Sigmoid colon (tissue), 7 donors: ENCODE measurements around the gene CCDC80. TPM values are rescaled to one million over a fixed set of nuclear protein-coding genes. Genes with fewer than 3 reads are reported as not detected.

Experiments used
- DNase-seq: peaks from one replicate; pipeline ENCODE4 v3.0.0-alpha.2; 2019
- H3K27ac ChIP-seq, 4 donors: fragments of 200-600 bp; sonication (generic); one replicate each; pipeline ENCODE4 v1.5.1; 2016 to 2019; ENCODE audit warnings: mild to moderate bottlenecking in 1 of 4
- H3K27me3 ChIP-seq, 3 donors: fragments of 200-600 bp; sonication (generic); one replicate each; pipeline ENCODE4 v1.5.1; 2019; ENCODE audit warnings: mild to moderate bottlenecking in 1 of 3
- H3K36me3 ChIP-seq, 4 donors: fragments of 200-600 bp; sonication (generic); one replicate each; pipeline ENCODE4 v1.5.1; 2016 to 2019
- H3K4me1 ChIP-seq, 4 donors: fragments of 200-600 bp; sonication (generic); one replicate each; pipeline ENCODE4 v1.5.1; 2017 to 2019
- H3K4me3 ChIP-seq, 4 donors: fragments of 200-600 bp; sonication (generic); one replicate each; pipeline ENCODE4 v1.5.1; 2017 to 2019; ENCODE audit warnings: mild to moderate bottlenecking in 2 of 4, moderate library complexity in 1 of 4
- H3K9me3 ChIP-seq, 4 donors: fragments of 200-600 bp in 3 of 4; sonication (generic) in 3 of 4; one replicate each; pipeline versions ENCODE4 v1.5.1 to v1.6.1; 2013 to 2019
- EP300 ChIP-seq, 4 donors: sonication (generic); formaldehyde crosslinking; IDR thresholded peaks; one replicate each; pipeline ENCODE4 v1.6.1; 2017; ENCODE audit warnings: antibody characterized with exemption in 4 of 4
- POLR2A ChIP-seq, 2 donors: fragments of 450-650 bp; IDR thresholded peaks; one replicate each; pipeline ENCODE4 v1.6.1; 2016; ENCODE audit warnings: antibody characterized with exemption in 2 of 2, mild to moderate bottlenecking in 2 of 2, moderate library complexity in 2 of 2
- POLR2AphosphoS5 ChIP-seq, 4 donors: sonication (generic); formaldehyde crosslinking; IDR thresholded peaks; one replicate each; pipeline ENCODE4 v1.6.1; 2017; ENCODE audit warnings: antibody characterized with exemption in 4 of 4
- WGBS, 2 donors: extraction: QIAGEN DNeasy Blood & Tissue Kit; methylation state at CpG; one replicate each; pipeline ENCODE4 v1.1.7; 2013; 5-methylcytosine and 5-hydroxymethylcytosine counted together
- intact Hi-C: fragments of 100-400 bp; cut with DNase I; formaldehyde crosslinking; loops from one replicate; pipeline ENCODE4 v1.15.1; 2023
- polyA plus RNA-seq, 3 donors: library from polyadenylated mRNA; stranded (reverse); fragments of 200-250 nt; gene quantifications; one replicate each; pipeline ENCODE4 v1.2.3, GENCODE V29; 2013
- total RNA-seq, 4 donors: library from RNA; depleted of rRNA; stranded (reverse); fragments of >200 nt; gene quantifications; one replicate each; pipeline ENCODE4 v1.1.0, GENCODE V29; 2016
- TF ChIP-seq, protein P1 (sequence below), 4 experiments: fragments of 450-650 bp in 3 of 4; fragments of 200-600 bp in 1 of 4; IDR thresholded peaks; one replicate each; pipeline ENCODE4 v1.5.1; 2016 to 2019; ENCODE audit warnings: antibody characterized with exemption in 4 of 4, mild to moderate bottlenecking in 3 of 4, moderate library complexity in 2 of 4
- donor health status: healthy with polysubstance abuse.
- donor health status: Bipolar disorder and iron deficiency.
- donor health status: healthy.

CCDC80 gene
- total RNA-seq: 100 to 1,000 TPM in 1 of 4 donors, 10 to 100 TPM in 3; 18.8 to 201 (median 43.8) TPM
- 10 to 100 TPM in 2 of 3 donors, 1 to 10 TPM in 1; 1.8 to 30.0 (median 12.1) TPM for polyA plus RNA-seq

DNA sequence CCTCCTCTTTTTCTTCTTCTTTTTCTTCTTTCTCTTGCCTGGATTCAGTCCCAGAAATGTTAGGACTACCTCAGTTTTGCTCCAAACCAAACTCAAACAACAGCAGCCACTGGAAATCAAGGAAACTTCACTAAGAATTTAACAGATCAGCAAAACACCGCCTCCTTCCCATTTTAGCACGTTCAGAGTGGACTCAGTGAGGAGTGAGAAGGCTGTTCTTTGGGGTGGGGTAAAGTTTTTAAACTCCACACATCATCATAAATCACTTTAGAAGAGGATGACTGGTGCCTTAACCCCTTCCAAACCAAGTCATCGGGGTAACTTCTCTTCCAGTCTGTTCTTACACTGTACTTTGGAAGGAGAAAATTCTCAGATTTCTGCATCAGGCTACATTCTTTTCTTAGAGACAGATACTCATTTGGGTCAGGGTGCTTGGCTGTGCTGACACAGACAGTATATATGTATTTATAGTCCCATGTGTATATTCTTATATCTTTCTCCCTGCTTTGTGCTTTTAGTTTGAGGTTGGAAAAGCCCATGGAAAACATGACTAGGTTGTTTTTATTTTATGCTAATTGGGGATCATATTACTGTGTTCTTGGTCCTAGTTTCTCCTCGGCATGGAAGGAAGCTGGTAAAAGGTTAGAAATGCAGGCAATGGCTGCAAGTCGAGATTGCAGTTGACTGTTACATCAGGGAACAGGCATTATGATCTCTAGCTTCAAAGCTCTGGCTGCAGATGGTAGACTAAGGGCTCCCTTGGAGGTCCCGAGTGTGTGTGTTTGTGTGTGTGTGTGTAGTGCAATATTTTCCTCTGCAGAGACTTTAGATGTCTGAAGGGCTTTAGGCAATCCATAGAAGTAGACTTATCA is at the start of gene CCDC80:
Gene CCDC80 (minus strand): TSS at position 214 of the 872 bp plus-strand sequence. CDS start 1,238 bp downstream, outside the sequence.
- H3K9me3 ChIP-seq: no peaks in the 10 kb centered on the region
- H3K4me3 ChIP-seq: peak within 1 kb of the TSS; percentile 17 to 51 (median 44)
- WGBS, 2 donors: 7 to 20% methylated on average over 6 of the region's 6 CpGs
- H3K36me3 ChIP-seq: no peaks in the 10 kb centered on the region
- TF ChIP-seq, protein P1, sequence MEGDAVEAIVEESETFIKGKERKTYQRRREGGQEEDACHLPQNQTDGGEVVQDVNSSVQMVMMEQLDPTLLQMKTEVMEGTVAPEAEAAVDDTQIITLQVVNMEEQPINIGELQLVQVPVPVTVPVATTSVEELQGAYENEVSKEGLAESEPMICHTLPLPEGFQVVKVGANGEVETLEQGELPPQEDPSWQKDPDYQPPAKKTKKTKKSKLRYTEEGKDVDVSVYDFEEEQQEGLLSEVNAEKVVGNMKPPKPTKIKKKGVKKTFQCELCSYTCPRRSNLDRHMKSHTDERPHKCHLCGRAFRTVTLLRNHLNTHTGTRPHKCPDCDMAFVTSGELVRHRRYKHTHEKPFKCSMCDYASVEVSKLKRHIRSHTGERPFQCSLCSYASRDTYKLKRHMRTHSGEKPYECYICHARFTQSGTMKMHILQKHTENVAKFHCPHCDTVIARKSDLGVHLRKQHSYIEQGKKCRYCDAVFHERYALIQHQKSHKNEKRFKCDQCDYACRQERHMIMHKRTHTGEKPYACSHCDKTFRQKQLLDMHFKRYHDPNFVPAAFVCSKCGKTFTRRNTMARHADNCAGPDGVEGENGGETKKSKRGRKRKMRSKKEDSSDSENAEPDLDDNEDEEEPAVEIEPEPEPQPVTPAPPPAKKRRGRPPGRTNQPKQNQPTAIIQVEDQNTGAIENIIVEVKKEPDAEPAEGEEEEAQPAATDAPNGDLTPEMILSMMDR (IDR thresholded peaks at IDR 0.05): no peak
- no peak for TF ChIP-seq EP300 (IDR thresholded peaks at IDR 0.05)
- TF ChIP-seq POLR2A (IDR thresholded peaks at IDR 0.05): peak in 1 of 2 donors; percentile 71
- peak; percentile 73 to 97 (median 93) for TF ChIP-seq POLR2AphosphoS5 (IDR thresholded peaks at IDR 0.05)
- peak within 1 kb of the TSS; percentile 80 to 86 (median 84) for H3K27ac ChIP-seq
- no peaks in the 10 kb centered on the region for H3K27me3 ChIP-seq
- intact Hi-C loops: loop anchor here (2.0 to 5.0 kb wide), 4 partner anchors 59 to 351 kb away; partner anchors contain the start of gene GTPBP8
- peak; percentile 71 for DNase-seq
- H3K4me1 ChIP-seq: peaks cover 0 to 70% (median 66%) of the 10 kb centered on the region in 4 donors

DNA sequence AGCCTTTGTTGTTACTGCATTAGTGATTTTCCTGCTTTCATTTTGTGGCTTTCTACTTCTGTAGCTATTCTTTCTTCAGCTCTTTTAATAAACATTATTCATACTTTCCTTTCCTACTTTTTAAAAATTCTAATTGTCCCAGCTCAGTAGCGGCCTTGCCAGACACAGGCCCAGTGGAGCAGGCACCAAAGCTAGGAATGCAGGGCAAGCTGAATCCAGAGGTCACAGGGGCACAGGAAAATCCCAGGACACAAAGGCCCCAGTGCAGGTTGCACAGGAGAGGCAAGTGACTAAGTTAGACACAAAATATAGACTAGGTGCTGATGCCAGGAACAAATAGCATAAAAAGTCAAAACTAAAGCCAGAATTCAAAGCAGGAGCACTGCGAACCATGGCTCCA is 49.0 kb upstream of the CCDC80 start:
- no peak overlapping the region for H3K27ac ChIP-seq
- 87 to 95% methylated on average over 2 of the region's 2 CpGs for WGBS, 2 donors

DNA sequence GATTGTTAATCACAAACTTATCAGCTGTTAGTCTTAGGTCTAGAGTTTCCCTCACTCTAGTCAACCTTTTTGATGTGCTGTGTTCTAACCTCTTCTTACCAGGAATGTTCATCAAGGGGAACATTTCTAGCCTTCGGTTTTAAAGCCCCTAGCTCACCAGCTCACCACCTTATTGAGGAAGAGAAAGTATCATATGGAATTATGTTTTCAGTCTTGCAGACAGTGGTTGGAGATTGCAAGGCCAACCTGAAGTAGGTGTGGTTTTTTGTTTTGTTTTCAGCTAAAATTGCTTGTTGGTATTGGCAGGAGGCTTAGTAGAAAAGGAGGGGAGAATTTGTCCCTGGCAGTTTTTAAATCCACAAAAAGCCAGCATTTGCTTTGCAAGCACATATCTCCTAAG is 48.4 kb upstream of the CCDC80 start:
- WGBS, 2 donors: 69 to 74% methylated on average over 1 of the region's 1 CpG
- Histone ChIP-seq H3K27ac (no peak overlapping the region), H3K36me3 (no peaks in the 10 kb centered on the region), H3K27me3 (no peaks in the 10 kb centered on the region), H3K9me3 (no peaks in the 10 kb centered on the region), H3K4me1 (peaks cover 0 to 29% (median 16%) of the 10 kb centered on the region in 4 donors), H3K4me3 (no peak overlapping the region)
- intact Hi-C loops: no loop called here
- TF ChIP-seq, protein P1 (IDR thresholded peaks at IDR 0.05): no peak
- TF ChIP-seq EP300 (IDR thresholded peaks at IDR 0.05) (no peak), POLR2AphosphoS5 (IDR thresholded peaks at IDR 0.05) (no peak), POLR2A (IDR thresholded peaks at IDR 0.05) (no peak)
- no peak for DNase-seq

More for the DNA sequence above, 49.0 kb upstream of the CCDC80 start:
- intact Hi-C loops: no loop called here
- no peak overlapping the region for H3K4me3 ChIP-seq
- no peaks in the 10 kb centered on the region for H3K9me3 ChIP-seq
- DNase-seq: no peak
- H3K27me3 ChIP-seq: no peaks in the 10 kb centered on the region
- peaks cover 0 to 35% (median 21%) of the 10 kb centered on the region in 4 donors for H3K4me1 ChIP-seq
- no peaks in the 10 kb centered on the region for H3K36me3 ChIP-seq
- no peak for TF ChIP-seq POLR2AphosphoS5 (IDR thresholded peaks at IDR 0.05)

DNA sequence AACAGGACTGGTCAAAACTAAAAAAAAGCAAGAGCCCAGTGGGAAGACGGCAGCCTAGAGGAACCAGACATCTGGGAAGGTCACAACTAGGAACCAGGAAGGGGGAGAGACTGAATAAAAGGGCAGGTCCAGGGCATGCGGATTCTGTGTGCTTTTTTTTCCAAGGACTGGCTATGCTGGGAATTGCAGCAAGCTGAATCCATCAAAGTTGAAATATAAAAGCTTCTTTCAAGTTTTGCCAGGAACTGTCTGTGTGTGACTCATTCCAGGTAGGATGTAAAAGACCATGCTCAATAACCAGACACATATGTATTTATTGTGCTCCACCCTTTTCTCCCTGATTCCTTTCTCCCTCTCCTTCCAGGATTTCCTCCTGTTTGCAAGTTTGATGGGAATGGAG is 47.9 kb upstream of the CCDC80 start:
- Histone ChIP-seq H3K27me3 (no peaks in the 10 kb centered on the region), H3K9me3 (no peaks in the 10 kb centered on the region), H3K4me1 (peaks cover 0 to 29% (median 16%) of the 10 kb centered on the region in 4 donors), H3K4me3 (no peak overlapping the region), H3K36me3 (no peaks in the 10 kb centered on the region), H3K27ac (peak overlapping the region in 1 of 4 donors; percentile 3)
- TF ChIP-seq EP300 (IDR thresholded peaks at IDR 0.05) (no peak), POLR2A (IDR thresholded peaks at IDR 0.05) (no peak), POLR2AphosphoS5 (IDR thresholded peaks at IDR 0.05) (no peak)
- TF ChIP-seq, protein P1 (IDR thresholded peaks at IDR 0.05): no peak
- DNase-seq: no peak
- WGBS, 2 donors: 22 to 61% methylated on average over 2 of the region's 2 CpGs
- intact Hi-C loops: no loop called here

- Histone ChIP-seq H3K27me3 (no peaks in the 10 kb centered on the region), H3K27ac (no peak overlapping the region), H3K9me3 (no peaks in the 10 kb centered on the region), H3K36me3 (no peaks in the 10 kb centered on the region), H3K4me3 (no peak overlapping the region), H3K4me1 (peaks cover 0 to 29% (median 16%) of the 10 kb centered on the region in 4 donors)
- WGBS, 2 donors: 55 to 73% methylated on average over 2 of the region's 2 CpGs
- intact Hi-C loops: no loop called here
- TF ChIP-seq POLR2A (IDR thresholded peaks at IDR 0.05) (no peak), EP300 (IDR thresholded peaks at IDR 0.05) (no peak), POLR2AphosphoS5 (IDR thresholded peaks at IDR 0.05) (no peak)
- TF ChIP-seq, protein P1 (IDR thresholded peaks at IDR 0.05): no peak
- DNase-seq: no peak
Measured at GRCh38 chr3:112688085-112688769, 47.3 kb upstream of the CCDC80 start.
